ENCODE measurements around the gene RPH3AL. TPM values are rescaled to one million over a fixed set of nuclear protein-coding genes. Genes with fewer than 3 reads are reported as not detected.

Gene RPH3AL
- total RNA-seq, 1 experiment from 2014 or later, result 3.0 TPM

- Histone ChIP-seq H3K9me3 (ENCODE audit: control insufficient read depth, low read depth, low read length) (no peaks in the 10 kb centered on the region), H2AFZ (ENCODE audit: low read length) (no peak overlapping the region), H3K27ac (ENCODE audit: insufficient read length, low read depth, low read length) (no peak overlapping the region), H3K27me3 (ENCODE audit: insufficient read depth, low read length) (no peaks in the 10 kb centered on the region), H3T11ph (ENCODE audit: low read length) (no peak overlapping the region), H2BK120ac (ENCODE audit: low read depth, low read length, poor library complexity, severe bottlenecking) (no peak overlapping the region), H3K23me2 (ENCODE audit: insufficient read length, low read depth, low read length, poor library complexity, severe bottlenecking) (no peaks in the 10 kb centered on the region), H3K14ac (ENCODE audit: insufficient read depth, low read length) (no peak overlapping the region), H4K91ac (ENCODE audit: insufficient read length, low read depth, low read length) (no peak overlapping the region), H4K20me1 (ENCODE audit: control insufficient read depth, insufficient read depth, insufficient read length) (no peaks in the 10 kb centered on the region), H4K5ac (ENCODE audit: insufficient read length, low read depth, low read length) (no peak overlapping the region), H3K18ac (ENCODE audit: insufficient read length, low read depth, low read length) (no peak overlapping the region), H3K23ac (ENCODE audit: insufficient read length, low read depth, low read length) (no peak overlapping the region), H4K8ac (replicated peaks; ENCODE audit: insufficient read length, low read depth, low read length) (no peak overlapping the region), H3K79me2 (ENCODE audit: insufficient read depth, low read length) (no peaks in the 10 kb centered on the region), H3K56ac (ENCODE audit: insufficient read length, low read depth, low read length) (no peak overlapping the region), H2BK5ac (ENCODE audit: insufficient read length, low read length) (no peak overlapping the region), H3K4me1 (ENCODE audit: insufficient read depth, low read length) (no peaks in the 10 kb centered on the region), H2AK5ac (ENCODE audit: insufficient read length, low read length) (no peak overlapping the region), H3K4me2 (ENCODE audit: insufficient read depth, insufficient read length, low read length) (no peak overlapping the region), H2BK15ac (ENCODE audit: low read depth, low read length) (no peak overlapping the region), H2BK20ac (ENCODE audit: low read depth, low read length, poor library complexity, severe bottlenecking) (no peak overlapping the region), H3K4ac (ENCODE audit: low read depth, low read length) (no peak overlapping the region), H2BK12ac (ENCODE audit: insufficient read length, low read depth, low read length) (no peak overlapping the region), H3K79me1 (ENCODE audit: insufficient read depth, low read depth, low read length, poor library complexity, severe bottlenecking) (no peaks in the 10 kb centered on the region), H3K9ac (ENCODE audit: extremely low read depth, insufficient read length, low read length) (no peak overlapping the region)
- Mint-ChIP-seq H3K9me3 (no peaks in the 10 kb centered on the region), H3K4me3 (no peak overlapping the region), H3K36me3 (ENCODE audit: insufficient read depth in 1 of 3, low read depth in 3 of 3) (no peaks in the 10 kb centered on the region; a peak in 1 of 7 replicates), H3K4me1 (peaks cover 0 to 8% of the 10 kb centered on the region in 2 experiments; a peak in 3 of 4 replicates), H3K27ac (no peak overlapping the region), H3K27me3 (ENCODE audit: low read depth) (no peaks in the 10 kb centered on the region; the same call in 1 of the 2 replicates)
- no CpG with 5 or more reads among the region's 8 CpGs for WGBS (ENCODE audit: extremely low coverage, insufficient read length, low lambda C conversion rate)
- no peak for DNase-seq
- TF ChIP-seq CTCF (conservative IDR thresholded peaks at IDR 0.05), result no peak
These were observed 134.0 kb downstream of the RPH3AL start for GRCh38 chr17:218432-219110.

Measured in H9 (cell line).